H1 (cell line): ENCODE measurements around the gene ABCC10. TPM values are rescaled to one million over a fixed set of nuclear protein-coding genes. Genes with fewer than 3 reads are reported as not detected.

ENCODE experiments used
- CTCF ChIA-PET: fragments of 300-600 bp; sonication (Branson Sonifier 250); formaldehyde crosslinking; loops from one replicate; lab custom pipeline; 2021; ENCODE audit not compliant: partially characterized antibody; lab: Charles Lee
- POLR2A ChIA-PET: fragments of 300-600 bp; sonication (Branson Sonifier 250); formaldehyde crosslinking; loops from one replicate; lab custom pipeline; 2021; ENCODE audit warnings: inconsistent platforms; ENCODE audit not compliant: partially characterized antibody; lab: Charles Lee
- DNase-seq, 2 experiments: peaks; one replicate each; pipeline versions ENCODE4 v3.0.0 to v3.0.0-alpha.2; 2010 to 2022; ENCODE audit warnings: low spot score in 2 of 2, low read depth in 1 of 2, mixed read lengths in 1 of 2
- FAIRE-seq: peaks from 2 replicates; lab custom pipeline; 2011; peaks lifted over from hg19 to GRCh38; lab: Jason Lieb, UNC
- H2AFZ ChIP-seq: 2 replicates; pipeline ENCODE4 v1.8.1; 2012; ENCODE audit warnings: low read length, inconsistent platforms
- H2AK5ac ChIP-seq: 2 replicates; pipeline ENCODE4 v1.6.1; 2013; ENCODE audit warnings: low read depth, low read length
- H2BK120ac ChIP-seq: replicated peaks from 2 replicates; pipeline ENCODE3; 2013; ENCODE audit warnings: low read depth, low read length, inconsistent platforms
- H2BK12ac ChIP-seq: 2 replicates; pipeline ENCODE4 v1.6.1; 2013; ENCODE audit warnings: low read depth, low read length
- H2BK15ac ChIP-seq: 2 replicates; pipeline ENCODE4 v1.6.1; 2013; ENCODE audit warnings: low read length
- H2BK20ac ChIP-seq: 2 replicates; pipeline ENCODE4 v1.6.1; 2013; ENCODE audit warnings: low read length
- H2BK5ac ChIP-seq: 2 replicates; pipeline ENCODE4 v1.6.1; 2013; ENCODE audit warnings: low read depth, low read length
- H3K14ac ChIP-seq: 2 replicates; pipeline ENCODE4 v1.6.1; 2013; ENCODE audit warnings: inconsistent platforms; ENCODE audit not compliant: insufficient read length
- H3K18ac ChIP-seq: 2 replicates; pipeline ENCODE4 v1.6.1; 2013; ENCODE audit warnings: low read length; ENCODE audit errors: extremely low read depth
- H3K23ac ChIP-seq: 2 replicates; pipeline ENCODE4 v1.6.1; 2013; ENCODE audit warnings: inconsistent platforms; ENCODE audit not compliant: insufficient read length
- H3K23me2 ChIP-seq: 2 replicates; pipeline ENCODE4 v1.6.1; 2013; ENCODE audit warnings: low read depth, low read length
- H3K27ac ChIP-seq: 2 replicates; pipeline ENCODE4 v1.6.1; 2011; ENCODE audit warnings: low read depth, low read length, inconsistent platforms
- H3K27me3 ChIP-seq, 4 experiments: replicated peaks in 1 of 4; 1 replicate in 1 of 4; 2 replicates in 3 of 4; pipeline versions ENCODE4 v1.6.1 to v1.8.1; 2011 to 2013; ENCODE audit warnings: low read length in 3 of 4, mild to moderate bottlenecking in 3 of 4, inconsistent platforms in 2 of 4, mixed read lengths in 2 of 4, moderate library complexity in 1 of 4; ENCODE audit not compliant: control insufficient read depth in 3 of 4, insufficient read depth in 3 of 4; ENCODE audit errors: extremely low read depth in 1 of 4
- H3K36me3 ChIP-seq, 4 experiments: 2 replicates each; pipeline versions ENCODE4 v1.6.1 to v1.8.1; 2011 to 2013; ENCODE audit warnings: mild to moderate bottlenecking in 4 of 4, low read length in 3 of 4, moderate library complexity in 2 of 4, control low read depth in 1 of 4, inconsistent platforms in 1 of 4; ENCODE audit not compliant: insufficient read depth in 4 of 4, control insufficient read depth in 2 of 4
- H3K4ac ChIP-seq: replicated peaks from 2 replicates; pipeline ENCODE3; 2013; ENCODE audit warnings: low read length, low read depth, mixed read lengths, inconsistent platforms; ENCODE audit not compliant: insufficient read length
- H3K4me1 ChIP-seq, 4 experiments: replicated peaks in 1 of 4; 1 replicate in 1 of 4; 2 replicates in 3 of 4; pipeline versions ENCODE4 v1.6.1 to v1.8.1; 2011 to 2013; ENCODE audit warnings: low read length in 3 of 4, inconsistent platforms in 2 of 4, mixed read lengths in 1 of 4; ENCODE audit not compliant: insufficient read depth in 4 of 4, control insufficient read depth in 3 of 4
- H3K4me2 ChIP-seq, 2 experiments: 2 replicates each; pipeline versions ENCODE4 v1.6.1 to v1.8.1; 2011 to 2013; ENCODE audit warnings: low read depth in 2 of 2, low read length in 2 of 2, control low read depth in 1 of 2, inconsistent platforms in 1 of 2, mild to moderate bottlenecking in 1 of 2; ENCODE audit not compliant: insufficient read depth in 1 of 2
- H3K4me3 ChIP-seq, 4 experiments: fragments of 200-600, 300-600 bp in 1 of 4; sonication (generic), shearing (Covaris generic), sonication (Bioruptor Twin) in 1 of 4; 2 replicates each; pipeline versions ENCODE4 v1.5.1 to v1.8.1; 2011 to 2016; ENCODE audit warnings: low read length in 4 of 4, low read depth in 3 of 4, control low read depth in 2 of 4, inconsistent platforms in 2 of 4, mild to moderate bottlenecking in 2 of 4, mixed read lengths in 1 of 4, moderate library complexity in 1 of 4; ENCODE audit not compliant: insufficient read depth in 2 of 4; ENCODE audit errors: extremely low read depth in 1 of 4
- H3K56ac ChIP-seq: replicated peaks from 2 replicates; pipeline ENCODE3; 2013; ENCODE audit warnings: low read depth, mild to moderate bottlenecking, mixed read lengths, low read length, inconsistent platforms; ENCODE audit not compliant: insufficient read length
- H3K79me1 ChIP-seq: 2 replicates; pipeline ENCODE4 v1.6.1; 2013; ENCODE audit warnings: low read depth, low read length, control low read depth
- H3K79me2 ChIP-seq, 2 experiments: 2 replicates each; pipeline versions ENCODE4 v1.6.1 to v1.8.1; 2012 to 2013; ENCODE audit warnings: low read length in 2 of 2, mild to moderate bottlenecking in 2 of 2, inconsistent platforms in 1 of 2; ENCODE audit not compliant: insufficient read depth in 2 of 2, control insufficient read depth in 1 of 2
- H3K9ac ChIP-seq, 4 experiments: replicated peaks in 1 of 4; 1 replicate in 1 of 4; 2 replicates in 3 of 4; pipeline versions ENCODE4 v1.6.1 to v1.8.1; 2011 to 2013; ENCODE audit warnings: low read depth in 3 of 4, low read length in 3 of 4, control low read depth in 2 of 4, mild to moderate bottlenecking in 2 of 4, moderate library complexity in 2 of 4, inconsistent platforms in 1 of 4; ENCODE audit errors: extremely low read depth in 1 of 4
- H3K9me3 ChIP-seq, 2 experiments: 2 replicates each; pipeline versions ENCODE4 v1.6.1 to v1.8.1; 2012 to 2013; ENCODE audit warnings: mild to moderate bottlenecking in 2 of 2, moderate library complexity in 2 of 2, control low read depth in 1 of 2, inconsistent platforms in 1 of 2, low read depth in 1 of 2, low read length in 1 of 2, mixed read lengths in 1 of 2; ENCODE audit not compliant: insufficient read depth in 2 of 2
- H4K20me1 ChIP-seq, 2 experiments: replicated peaks in 1 of 2; 2 replicates each; pipeline versions ENCODE3 to v1.8.1; 2011 to 2013; ENCODE audit warnings: inconsistent platforms in 2 of 2, low read length in 2 of 2, mild to moderate bottlenecking in 1 of 2; ENCODE audit not compliant: insufficient read depth in 2 of 2, control insufficient read depth in 1 of 2
- H4K5ac ChIP-seq: 2 replicates; pipeline ENCODE4 v1.6.1; 2013; ENCODE audit warnings: low read length, low read depth, mixed read lengths, inconsistent platforms; ENCODE audit not compliant: insufficient read length
- H4K8ac ChIP-seq: 2 replicates; pipeline ENCODE4 v1.8.0; 2013; ENCODE audit warnings: mild to moderate bottlenecking, moderate library complexity, low read length, inconsistent platforms; ENCODE audit not compliant: insufficient read depth; ENCODE audit errors: extremely low read depth
- H4K91ac ChIP-seq: replicated peaks from 2 replicates; pipeline ENCODE3; 2013; ENCODE audit warnings: low read length, mixed read lengths, inconsistent platforms; ENCODE audit not compliant: insufficient read length
- ASH2L ChIP-seq: fragments of 200-600, 300-600 bp; sonication (generic); IDR thresholded peaks from one replicate; pipeline ENCODE4 v1.7.1; 2017; ENCODE audit warnings: low read length
- CBX5 ChIP-seq: fragments of 300-800, 300-1000 bp; sonication (generic); IDR thresholded peaks from 2 replicates; pipeline ENCODE4 v1.7.1; 2016; ENCODE audit warnings: antibody characterized with exemption, low read length, low read depth
- E2F6 ChIP-seq: IDR thresholded peaks from 2 replicates; pipeline ENCODE4 v1.6.1; 2012; ENCODE audit warnings: inconsistent platforms
- JUN ChIP-seq: IDR thresholded peaks from 2 replicates; pipeline ENCODE4 v1.6.1; 2011; ENCODE audit warnings: low read depth, mild to moderate bottlenecking, improper control_type of control experiment, low read length
- RNF2 ChIP-seq: fragments of 200-900, 300-1000 bp; sonication (generic); IDR thresholded peaks from 2 replicates; pipeline ENCODE4 v1.7.1; 2016; ENCODE audit warnings: borderline replicate concordance, low read depth, mild to moderate bottlenecking, antibody characterized with exemption, low read length; ENCODE audit not compliant: poor library complexity, severe bottlenecking; ENCODE audit errors: missing control alignments
- SIX5 ChIP-seq: IDR thresholded peaks from 2 replicates; pipeline ENCODE4 v1.6.1; 2011; ENCODE audit warnings: mild to moderate bottlenecking, low read depth, low read length
- SUZ12 ChIP-seq: fragments of 200-600 bp; sonication (generic); IDR thresholded peaks from 2 replicates; pipeline ENCODE4 v1.6.1; 2012; ENCODE audit warnings: mild to moderate bottlenecking, inconsistent platforms, low read length, moderate library complexity, mixed read lengths
- TAF7 ChIP-seq: optimal IDR thresholded peaks from 2 replicates; pipeline ENCODE3; 2011; ENCODE audit warnings: low read depth, mild to moderate bottlenecking, inconsistent platforms, low read length, moderate library complexity, borderline replicate concordance
- TBP ChIP-seq: IDR thresholded peaks from 2 replicates; pipeline ENCODE4 v1.6.1; 2011; ENCODE audit warnings: low read depth, low read length, improper control_type of control experiment
- TCF12 ChIP-seq: IDR thresholded peaks from 2 replicates; pipeline ENCODE4 v1.6.1; 2011; ENCODE audit warnings: low read depth, mild to moderate bottlenecking, low read length
- WGBS, 2 experiments: shearing (Covaris generic) in 1 of 2; methylation state at CpG; one replicate each; pipeline versions ENCODE4 v1.1.6 to v1.1.7; 2013 to 2015; ENCODE audit warnings: low lambda C conversion rate in 2 of 2, mixed read lengths in 2 of 2, inconsistent platforms in 1 of 2, low coverage in 1 of 2, missing lambda C conversion rate in 1 of 2; ENCODE audit not compliant: insufficient replicate concordance in 2 of 2, insufficient coverage in 1 of 2, insufficient read length in 1 of 2; ENCODE audit errors: extremely low coverage in 1 of 2, missing lambda C conversion rate in 1 of 2; 5-methylcytosine and 5-hydroxymethylcytosine counted together
- polyA plus RNA-seq, 7 experiments: library from polyadenylated mRNA; depleted of rRNA in 3 of 7; stranded (reverse) in 5 of 7; unstranded in 2 of 7; fragments of >200 nt in 5 of 7; fragments of 200-250 nt in 2 of 7; gene quantifications; 1 replicate in 5 of 7; 2 replicates in 1 of 7; 4 replicates in 1 of 7; pipeline versions ENCODE4 v1.2.1 to v1.2.3, GENCODE V29; 2011 to 2013; ENCODE audit warnings: missing spikeins in 2 of 7, mixed read lengths in 2 of 7
- total RNA-seq: library from RNA; stranded (reverse); fragmentation: NEBNext Ultra II Directional; extraction: Animal tissue kit (Norgen Biotek cat#: 25700); gene quantifications from 2 replicates; pipeline ENCODE4 v1.2.1, GENCODE V29; 2021

ABCC10 gene
- total and polyA plus RNA-seq, 2 of the 8 experiments (the other 6 are each of a cell fraction or from before 2014, with no cell fraction given), result 15.5 to 24.6 TPM

DNA sequence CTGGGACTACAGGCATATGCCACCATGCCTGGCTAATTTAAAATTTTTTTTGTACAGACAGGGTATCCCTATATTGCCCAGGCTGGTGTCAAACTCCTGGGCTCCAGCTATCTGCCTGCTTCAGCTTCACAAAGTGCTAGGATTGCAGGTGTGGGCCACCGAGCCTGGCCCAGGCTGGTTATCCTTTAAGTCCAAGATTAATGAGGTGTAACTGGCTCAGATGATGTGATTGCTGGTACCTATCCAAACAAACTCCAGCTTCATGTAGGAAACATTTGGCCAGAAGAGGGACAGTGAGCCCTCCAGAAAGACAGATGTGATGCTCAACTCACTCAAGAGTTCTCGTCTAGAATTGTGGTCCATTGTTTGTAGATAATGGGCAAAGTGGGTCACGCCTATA, 48.7 kb upstream of the ABCC10 start:
- Histone ChIP-seq H3K4me3 (no peak overlapping the region), H3K14ac (no peak overlapping the region), H2BK12ac (no peak overlapping the region), H3K56ac (no peak overlapping the region), H4K91ac (no peak overlapping the region), H3K23me2 (no peaks in the 10 kb centered on the region)
- no peak for TF ChIP-seq JUN
- no peak for TF ChIP-seq TCF12
- TF ChIP-seq CBX5, result no peak
- no peak for TF ChIP-seq SIX5
- TF ChIP-seq TBP, result no peak
- TF ChIP-seq ASH2L, result no peak
- TF ChIP-seq SUZ12, result no peak
- no peak for TF ChIP-seq E2F6
- TF ChIP-seq RNF2, result no peak
- TF ChIP-seq TAF7, result no peak
- TF ChIP-seq, all 59 proteins: peak for 0
- Histone ChIP-seq H3K23ac (no peak overlapping the region), H3K27ac (no peak overlapping the region), H4K8ac (no peak overlapping the region), H3K4me2 (no peak overlapping the region), H4K20me1 (no peaks in the 10 kb centered on the region), H2AFZ (no peak overlapping the region), H3K4ac (no peak overlapping the region), H2BK20ac (no peak overlapping the region), H3K79me2 (no peaks in the 10 kb centered on the region), H2AK5ac (no peak overlapping the region), H3K36me3 (no peaks in the 10 kb centered on the region), H3K18ac (no peak overlapping the region), H3K79me1 (no peaks in the 10 kb centered on the region), H2BK15ac (no peak overlapping the region), H2BK120ac (no peak overlapping the region), H3K9ac (no peak overlapping the region), H3K27me3 (no peaks in the 10 kb centered on the region), H3K4me1 (no peaks in the 10 kb centered on the region), H2BK5ac (no peak overlapping the region), H3K9me3 (no peaks in the 10 kb centered on the region), H4K5ac (no peak overlapping the region)
- POLR2A ChIA-PET, result interaction anchor here (1.2 to 1.3 kb wide), 2 partner anchors 9 to 195 kb away, joined by 3 to 4 read pairs; partner anchors contain the start of gene ZNF318
- CTCF ChIA-PET, result interaction anchor here (0.8 to 3.1 kb wide), 8 partner anchors 8 to 126 kb away, joined by 3 to 12 read pairs (median 3); no protein-coding TSS in a partner anchor
- 93% methylated on average over 3 of the region's 3 CpGs; no CpG with 5 or more reads in 1 of the 2 experiments for WGBS, 2 experiments
- FAIRE-seq, result no peak
- DNase-seq, result no peak
